ENCODE measurements around the gene AK8. TPM values are rescaled to one million over a fixed set of nuclear protein-coding genes. Genes with fewer than 3 reads are reported as not detected.
A peak's percentile ranks its signal among the peaks of the same experiment; 100 is the strongest.

AK8 gene
- total RNA-seq, 6 donors from 2014 or later = 0.44 to 8.4 (median 3.6) TPM

DNA sequence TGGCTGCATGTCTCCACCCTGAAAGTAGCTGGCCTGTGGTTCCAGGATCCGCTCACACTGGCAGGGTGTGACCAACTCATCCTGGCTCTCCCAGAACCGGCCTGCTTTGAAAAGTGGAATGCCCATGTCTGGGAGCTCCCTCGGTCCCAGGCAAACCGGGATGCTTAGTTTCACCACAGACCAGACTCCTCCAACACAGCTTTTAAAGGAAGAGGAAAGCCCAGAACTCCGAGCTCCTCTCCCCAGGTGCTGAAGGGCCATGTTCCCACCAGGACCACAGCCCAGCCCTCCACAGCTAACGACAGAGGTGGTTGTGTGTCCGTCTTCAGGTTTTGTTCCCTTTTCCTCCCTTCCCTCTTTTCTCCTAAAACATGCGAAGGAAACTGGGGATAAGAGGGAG lies 169.8 kb downstream of the AK8 start:
- H3K4me1 ChIP-seq = peaks cover 0 to 5% (median 0%) of the 10 kb centered on the region in 4 donors
- WGBS, 2 donors = 81 to 88% methylated on average over 5 to 8 of the region's 8 CpGs
- ATAC-seq (ENCODE audit: low FRiP score in 2 of 2) (no peak), DNase-seq (no peak)
- H3K36me3 ChIP-seq = no peaks in the 10 kb centered on the region
- H3K9me3 ChIP-seq = no peaks in the 10 kb centered on the region
- H3K27me3 ChIP-seq = no peaks in the 10 kb centered on the region
- H3K27ac ChIP-seq = no peak overlapping the region
- H3K4me3 ChIP-seq = no peak overlapping the region
- TF ChIP-seq EP300 (IDR thresholded peaks at IDR 0.05) (no peak), POLR2A (IDR thresholded peaks at IDR 0.05) (no peak), POLR2AphosphoS5 (IDR thresholded peaks at IDR 0.05) (no peak)
- TF ChIP-seq, protein P1, sequence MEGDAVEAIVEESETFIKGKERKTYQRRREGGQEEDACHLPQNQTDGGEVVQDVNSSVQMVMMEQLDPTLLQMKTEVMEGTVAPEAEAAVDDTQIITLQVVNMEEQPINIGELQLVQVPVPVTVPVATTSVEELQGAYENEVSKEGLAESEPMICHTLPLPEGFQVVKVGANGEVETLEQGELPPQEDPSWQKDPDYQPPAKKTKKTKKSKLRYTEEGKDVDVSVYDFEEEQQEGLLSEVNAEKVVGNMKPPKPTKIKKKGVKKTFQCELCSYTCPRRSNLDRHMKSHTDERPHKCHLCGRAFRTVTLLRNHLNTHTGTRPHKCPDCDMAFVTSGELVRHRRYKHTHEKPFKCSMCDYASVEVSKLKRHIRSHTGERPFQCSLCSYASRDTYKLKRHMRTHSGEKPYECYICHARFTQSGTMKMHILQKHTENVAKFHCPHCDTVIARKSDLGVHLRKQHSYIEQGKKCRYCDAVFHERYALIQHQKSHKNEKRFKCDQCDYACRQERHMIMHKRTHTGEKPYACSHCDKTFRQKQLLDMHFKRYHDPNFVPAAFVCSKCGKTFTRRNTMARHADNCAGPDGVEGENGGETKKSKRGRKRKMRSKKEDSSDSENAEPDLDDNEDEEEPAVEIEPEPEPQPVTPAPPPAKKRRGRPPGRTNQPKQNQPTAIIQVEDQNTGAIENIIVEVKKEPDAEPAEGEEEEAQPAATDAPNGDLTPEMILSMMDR (IDR thresholded peaks at IDR 0.05) = no peak

DNA sequence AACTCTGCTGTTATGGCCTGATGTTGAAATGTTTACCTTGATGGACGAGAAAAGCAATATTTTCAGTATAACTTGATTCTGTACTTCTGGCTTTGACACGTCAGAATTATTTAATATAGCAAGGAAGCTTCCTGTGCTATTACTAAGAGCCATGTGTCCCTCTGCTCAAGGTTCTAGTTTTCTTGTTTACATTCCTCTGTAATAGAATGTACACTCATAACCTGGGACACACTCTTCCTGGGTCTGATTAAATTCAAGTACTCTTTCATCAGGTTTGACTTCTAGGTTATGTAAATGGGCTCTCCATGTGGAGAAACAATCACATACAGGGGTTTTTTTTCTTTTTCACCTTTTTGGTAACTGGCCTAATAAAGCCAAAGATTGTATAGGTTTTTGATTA lies 174.7 kb downstream of the AK8 start:
- 13 to 41% methylated on average over 2 of the region's 2 CpGs for WGBS, 2 donors
- peaks cover 0 to 3% (median 0%) of the 10 kb centered on the region in 4 donors for H3K9me3 ChIP-seq
- H3K4me1 ChIP-seq = peaks cover 0 to 12% (median 0%) of the 10 kb centered on the region in 4 donors
- TF ChIP-seq EP300 (IDR thresholded peaks at IDR 0.05) = peak in 1 of 4 donors; percentile 87
- TF ChIP-seq POLR2AphosphoS5 (IDR thresholded peaks at IDR 0.05) = no peak
- DNase-seq = no peak
- peak; percentile 41 to 85 for ATAC-seq (ENCODE audit: low FRiP score in 2 of 2)
- H3K36me3 ChIP-seq = no peaks in the 10 kb centered on the region
- H3K27ac ChIP-seq = peak overlapping the region in 2 of 4 donors; percentile 18 to 23
- no peak overlapping the region for H3K4me3 ChIP-seq
- no peaks in the 10 kb centered on the region for H3K27me3 ChIP-seq

DNA sequence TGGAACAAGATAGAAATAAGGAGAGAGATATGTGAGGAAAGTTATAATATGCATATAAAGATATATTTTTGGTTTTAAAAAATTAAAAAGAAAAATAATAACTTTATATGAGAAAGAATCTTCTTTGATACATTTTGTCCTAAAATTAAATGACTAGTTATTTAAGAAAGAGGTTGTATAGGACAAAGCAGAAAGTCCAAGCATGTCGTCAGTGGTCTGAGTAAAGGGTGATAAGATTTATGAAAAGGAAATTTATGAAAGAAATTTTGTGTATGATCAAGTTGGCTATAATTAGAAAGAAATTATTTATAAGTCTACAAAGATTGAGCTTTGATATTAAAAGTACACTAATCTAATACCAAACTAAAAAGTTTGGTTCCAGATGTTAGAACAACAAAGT lies 175.8 kb downstream of the AK8 start:
- DNase-seq (no peak), ATAC-seq (ENCODE audit: low FRiP score in 2 of 2) (no peak)
- TF ChIP-seq POLR2A (IDR thresholded peaks at IDR 0.05) (no peak), EP300 (IDR thresholded peaks at IDR 0.05) (no peak), POLR2AphosphoS5 (IDR thresholded peaks at IDR 0.05) (no peak)
- TF ChIP-seq, protein P1 (IDR thresholded peaks at IDR 0.05) = no peak
- Histone ChIP-seq H3K4me1 (peaks cover 0 to 12% (median 0%) of the 10 kb centered on the region in 4 donors), H3K9me3 (peaks cover 6 to 13% (median 10%) of the 10 kb centered on the region in 4 donors), H3K27ac (no peak overlapping the region), H3K27me3 (no peaks in the 10 kb centered on the region), H3K4me3 (no peak overlapping the region), H3K36me3 (no peaks in the 10 kb centered on the region)
- WGBS, 2 donors = 0 to 3% methylated on average over 1 of the region's 1 CpG

DNA sequence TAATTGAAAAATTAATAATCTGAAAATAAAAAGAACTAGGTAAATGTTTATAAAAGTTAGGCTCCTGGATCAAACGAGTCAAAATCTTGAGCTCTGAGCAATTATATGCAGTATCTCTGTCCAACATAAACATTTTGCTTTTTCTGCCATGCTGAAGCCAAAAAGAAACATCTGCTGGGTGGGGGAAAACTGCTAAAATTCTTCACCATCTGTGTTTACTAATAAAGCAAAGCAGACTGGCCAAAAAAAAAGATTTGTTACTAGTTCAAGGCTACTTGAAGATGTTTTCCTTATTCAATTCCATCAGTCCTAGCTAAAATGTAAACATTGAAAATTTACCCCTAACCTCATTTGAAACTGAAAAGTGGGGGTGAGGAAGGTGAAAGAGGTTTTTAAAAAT lies 178.1 kb downstream of the AK8 start:
- H3K4me3 ChIP-seq = no peak overlapping the region
- H3K27me3 ChIP-seq = no peaks in the 10 kb centered on the region
- H3K4me1 ChIP-seq = peaks cover 0 to 12% (median 0%) of the 10 kb centered on the region in 4 donors
- H3K27ac ChIP-seq = no peak overlapping the region
- ATAC-seq (ENCODE audit: low FRiP score in 2 of 2) = no peak
- TF ChIP-seq EP300 (IDR thresholded peaks at IDR 0.05) (no peak), POLR2AphosphoS5 (IDR thresholded peaks at IDR 0.05) (no peak), POLR2A (IDR thresholded peaks at IDR 0.05) (no peak)
- TF ChIP-seq, protein P1 (IDR thresholded peaks at IDR 0.05) = no peak
- DNase-seq = no peak
- WGBS, 2 donors = 38 to 46% methylated on average over 1 of the region's 1 CpG
- no peaks in the 10 kb centered on the region for H3K36me3 ChIP-seq
- peaks cover 9 to 21% (median 20%) of the 10 kb centered on the region in 4 donors for H3K9me3 ChIP-seq

DNA sequence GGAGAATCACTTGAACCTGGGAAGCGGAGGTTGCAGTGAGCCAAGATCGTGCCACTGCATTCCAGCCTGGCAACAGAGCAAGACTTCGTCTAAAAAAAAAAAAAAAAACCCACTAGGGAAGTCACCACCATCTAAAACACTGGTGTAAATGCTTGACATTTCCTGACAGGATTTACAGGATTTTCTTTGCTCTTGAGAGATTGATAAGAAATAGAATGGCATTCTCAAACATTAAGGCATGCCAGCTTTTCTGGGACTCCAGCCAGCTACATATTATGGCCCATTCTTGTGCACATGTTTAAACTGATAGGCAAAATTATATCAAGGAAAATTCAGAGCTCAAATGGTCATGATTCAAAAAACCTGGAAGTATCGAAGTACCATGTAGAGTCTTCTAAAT lies 179.1 kb downstream of the AK8 start:
- ATAC-seq (ENCODE audit: low FRiP score in 2 of 2) = no peak
- no peak for TF ChIP-seq POLR2AphosphoS5 (IDR thresholded peaks at IDR 0.05)
- TF ChIP-seq EP300 (IDR thresholded peaks at IDR 0.05) = peak in 1 of 4 donors; percentile 42
- TF ChIP-seq, protein P1 (IDR thresholded peaks at IDR 0.05) = no peak
- TF ChIP-seq POLR2A (IDR thresholded peaks at IDR 0.05) = no peak

More for the DNA sequence above, 179.1 kb downstream of the AK8 start:
- Histone ChIP-seq H3K9me3 (peaks cover 9 to 21% (median 20%) of the 10 kb centered on the region in 4 donors), H3K4me1 (peaks cover 0 to 10% (median 0%) of the 10 kb centered on the region in 4 donors), H3K27me3 (no peaks in the 10 kb centered on the region), H3K36me3 (no peaks in the 10 kb centered on the region), H3K27ac (peak overlapping the region in 1 of 4 donors; percentile 8), H3K4me3 (no peak overlapping the region)
- 19 to 20% methylated on average over 4 of the region's 4 CpGs for WGBS, 2 donors
- DNase-seq = peak in 1 of 2 donors; percentile 64
